ENCODE data around the gene SNX8.

SNX8 gene

DNA sequence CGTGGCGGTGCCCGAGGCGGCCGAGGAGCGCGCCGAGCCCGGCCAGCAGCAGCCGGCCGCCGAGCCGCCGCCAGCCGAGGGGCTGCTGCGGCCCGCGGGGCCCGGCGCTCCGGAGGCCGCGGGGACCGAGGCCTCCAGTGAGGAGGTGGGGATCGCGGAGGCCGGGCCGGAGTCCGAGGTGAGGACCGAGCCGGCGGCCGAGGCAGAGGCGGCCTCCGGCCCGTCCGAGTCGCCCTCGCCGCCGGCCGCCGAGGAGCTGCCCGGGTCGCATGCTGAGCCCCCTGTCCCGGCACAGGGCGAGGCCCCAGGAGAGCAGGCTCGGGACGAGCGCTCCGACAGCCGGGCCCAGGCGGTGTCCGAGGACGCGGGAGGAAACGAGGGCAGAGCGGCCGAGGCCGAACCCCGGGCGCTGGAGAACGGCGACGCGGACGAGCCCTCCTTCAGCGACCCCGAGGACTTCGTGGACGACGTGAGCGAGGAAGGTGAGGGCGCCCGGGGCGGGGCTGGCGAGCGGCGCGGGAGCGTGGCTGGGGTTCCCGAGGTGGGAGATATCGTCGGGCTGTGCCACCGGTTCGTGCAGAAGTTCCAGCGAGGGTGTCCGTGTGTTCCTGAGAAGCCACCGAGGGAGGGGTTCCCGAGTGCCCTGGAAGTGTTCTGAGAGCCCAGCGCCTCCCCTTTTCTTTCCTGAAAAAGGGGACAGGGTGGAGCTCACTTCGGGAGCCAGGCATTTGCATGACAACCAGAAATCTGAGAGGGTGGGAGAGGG, 40.9 kb upstream of the SNX8 start:
- Histone ChIP-seq H3K27ac (ENCODE audit: low read depth, low read length) (peak overlapping the region; percentile 89), H3K9me3 (ENCODE audit: insufficient read depth, low read depth, low read length) (no peaks in the 10 kb centered on the region), H2AK5ac (ENCODE audit: low read length) (peak overlapping the region; percentile 73), H3K18ac (ENCODE audit: low read length) (peak overlapping the region; percentile 83), H3K23ac (ENCODE audit: low read length) (no peak overlapping the region), H3K79me1 (ENCODE audit: low read length) (peaks cover 16% of the 10 kb centered on the region), H3K4me2 (ENCODE audit: low read length) (peak overlapping the region; percentile 89), H2BK12ac (ENCODE audit: low read length) (no peak overlapping the region), H4K12ac (ENCODE audit: low read depth, low read length) (peak overlapping the region; percentile 83), H2BK120ac (ENCODE audit: insufficient read depth, low read length, poor library complexity) (peak overlapping the region; percentile 62), H3K36me3 (ENCODE audit: control insufficient read depth in 1 of 2, insufficient read depth in 2 of 2, low read length in 2 of 2) (peaks cover 15 to 21% of the 10 kb centered on the region in 2 experiments), H3K4me1 (ENCODE audit: control insufficient read depth in 1 of 2, insufficient read depth in 2 of 2, low read length in 2 of 2) (peaks cover 4 to 6% of the 10 kb centered on the region in 2 experiments), H3K4ac (ENCODE audit: low read depth, low read length) (peak overlapping the region; percentile 100), H3K27me3 (ENCODE audit: insufficient read depth, low read length) (no peaks in the 10 kb centered on the region), H3K4me3 (ENCODE audit: low read depth, low read length) (peak overlapping the region; percentile 95), H2AFZ (ENCODE audit: insufficient read depth, low read length, poor library complexity) (peak overlapping the region; percentile 96), H4K8ac (ENCODE audit: low read depth, low read length) (peak overlapping the region; percentile 79), H4K91ac (ENCODE audit: low read depth, low read length) (peak overlapping the region; percentile 99), H2BK5ac (ENCODE audit: low read depth, low read length, poor library complexity) (peak overlapping the region; percentile 35), H3K14ac (ENCODE audit: low read length) (peak overlapping the region; percentile 91), H3K9ac (ENCODE audit: low read length) (peak overlapping the region; percentile 89), H3K79me2 (ENCODE audit: control insufficient read depth, insufficient read depth, low read length, poor library complexity) (peaks cover 41% of the 10 kb centered on the region)
- no CpG with 5 or more reads among the region's 92 CpGs for WGBS (ENCODE audit: extremely low coverage, insufficient coverage, insufficient read length)
- peak in 1 of 2 donors; percentile 45 for DNase-seq

DNA sequence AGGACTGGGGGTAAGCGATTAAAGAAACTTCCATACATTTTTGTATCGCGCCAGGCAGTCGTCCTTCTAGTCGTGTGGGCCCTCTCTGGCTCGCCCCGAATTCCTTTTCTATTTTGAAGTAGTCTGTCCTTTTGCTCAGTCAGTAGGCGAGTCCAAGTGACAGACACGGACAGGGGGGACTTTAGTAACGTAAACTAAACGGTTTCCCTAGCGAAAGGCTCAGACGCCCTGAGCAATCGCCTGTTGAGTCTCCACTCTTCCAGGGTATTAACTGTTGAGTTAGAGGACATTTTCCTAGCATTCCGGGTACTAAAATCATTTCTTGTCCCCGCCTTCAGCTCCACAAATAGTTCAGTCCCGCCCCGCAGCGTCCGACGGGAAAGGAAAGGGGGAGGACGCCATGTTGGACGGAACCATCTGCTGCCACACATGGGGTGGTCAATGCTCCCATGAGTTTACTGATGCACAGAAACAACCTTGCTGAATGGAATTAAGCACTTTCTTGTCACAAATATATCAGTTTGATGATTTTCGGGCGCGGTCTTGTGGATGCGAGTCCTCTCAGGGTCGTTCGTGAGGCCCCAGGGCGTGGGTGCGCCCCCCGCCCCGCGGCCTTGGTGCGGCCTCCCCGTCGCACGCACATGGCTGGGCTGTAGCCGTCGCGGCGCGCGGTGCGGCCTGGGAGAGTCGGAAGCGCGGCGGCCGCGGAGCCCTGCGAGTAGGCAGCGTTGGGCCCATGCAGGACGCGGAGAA, 40.1 kb upstream of the SNX8 start, which contains the start of gene EIF3B:
Gene EIF3B, plus strand, starts transcription at position 642 of the 753 bp plus-strand sequence. Its CDS starts 95 bp downstream, at position 737.
- H3K4ac ChIP-seq (ENCODE audit: low read depth, low read length) = peak within 1 kb of the TSS; percentile 100
- peak within 1 kb of the TSS; percentile 89 for H3K9ac ChIP-seq (ENCODE audit: low read length)
- H2BK5ac ChIP-seq (ENCODE audit: low read depth, low read length, poor library complexity) = peak within 1 kb of the TSS; percentile 100
- H3K18ac ChIP-seq (ENCODE audit: low read length) = peak within 1 kb of the TSS; percentile 90
- peak within 1 kb of the TSS; percentile 89 for H3K4me2 ChIP-seq (ENCODE audit: low read length)
- peak within 1 kb of the TSS; percentile 91 for H3K14ac ChIP-seq (ENCODE audit: low read length)
- peak within 1 kb of the TSS; percentile 95 for H3K4me3 ChIP-seq (ENCODE audit: low read depth, low read length)
- peak within 1 kb of the TSS; percentile 96 for H2AFZ ChIP-seq (ENCODE audit: insufficient read depth, low read length, poor library complexity)
- peaks cover 9 to 16% of the 10 kb centered on the region in 2 experiments for H3K36me3 ChIP-seq (ENCODE audit: control insufficient read depth in 1 of 2, insufficient read depth in 2 of 2, low read length in 2 of 2)
- peaks cover 16% of the 10 kb centered on the region for H3K79me1 ChIP-seq (ENCODE audit: low read length)
- H3K23ac ChIP-seq (ENCODE audit: low read length) = no peak within 1 kb of the TSS
- peak within 1 kb of the TSS; percentile 89 for H3K27ac ChIP-seq (ENCODE audit: low read depth, low read length)
- no CpG with 5 or more reads among the region's 55 CpGs for WGBS (ENCODE audit: extremely low coverage, insufficient coverage, insufficient read length)
- H2BK12ac ChIP-seq (ENCODE audit: low read length) = peak within 1 kb of the TSS; percentile 71
- peak within 1 kb of the TSS; percentile 79 for H4K8ac ChIP-seq (ENCODE audit: low read depth, low read length)
- peak; percentile 76 to 95 for DNase-seq
- peak within 1 kb of the TSS; percentile 99 for H2BK120ac ChIP-seq (ENCODE audit: insufficient read depth, low read length, poor library complexity)
- no peaks in the 10 kb centered on the region for H3K27me3 ChIP-seq (ENCODE audit: insufficient read depth, low read length)
- no peaks in the 10 kb centered on the region for H3K9me3 ChIP-seq (ENCODE audit: insufficient read depth, low read depth, low read length)
- peak within 1 kb of the TSS; percentile 83 for H4K12ac ChIP-seq (ENCODE audit: low read depth, low read length)
- peaks cover 4 to 6% of the 10 kb centered on the region in 2 experiments for H3K4me1 ChIP-seq (ENCODE audit: control insufficient read depth in 1 of 2, insufficient read depth in 2 of 2, low read length in 2 of 2)
- peak within 1 kb of the TSS; percentile 99 for H4K91ac ChIP-seq (ENCODE audit: low read depth, low read length)
- H3K79me2 ChIP-seq (ENCODE audit: control insufficient read depth, insufficient read depth, low read length, poor library complexity) = peaks cover 35% of the 10 kb centered on the region
- H2AK5ac ChIP-seq (ENCODE audit: low read length) = peak within 1 kb of the TSS; percentile 73

- Histone ChIP-seq H2BK120ac (ENCODE audit: insufficient read depth, low read length, poor library complexity) (peak overlapping the region; percentile 99), H3K4me1 (ENCODE audit: control insufficient read depth in 1 of 2, insufficient read depth in 2 of 2, low read length in 2 of 2) (peaks cover 4 to 6% of the 10 kb centered on the region in 2 experiments), H3K27me3 (ENCODE audit: insufficient read depth, low read length) (no peaks in the 10 kb centered on the region), H4K91ac (ENCODE audit: low read depth, low read length) (peak overlapping the region; percentile 99), H3K27ac (ENCODE audit: low read depth, low read length) (peak overlapping the region; percentile 89), H3K36me3 (ENCODE audit: control insufficient read depth in 1 of 2, insufficient read depth in 2 of 2, low read length in 2 of 2) (peaks cover 6 to 12% of the 10 kb centered on the region in 2 experiments), H3K79me1 (ENCODE audit: low read length) (peaks cover 16% of the 10 kb centered on the region), H4K8ac (ENCODE audit: low read depth, low read length) (peak overlapping the region; percentile 79), H2BK12ac (ENCODE audit: low read length) (peak overlapping the region; percentile 71), H3K4ac (ENCODE audit: low read depth, low read length) (peak overlapping the region; percentile 90), H3K79me2 (ENCODE audit: control insufficient read depth, insufficient read depth, low read length, poor library complexity) (peaks cover 31% of the 10 kb centered on the region), H3K14ac (ENCODE audit: low read length) (peak overlapping the region; percentile 85), H3K9me3 (ENCODE audit: insufficient read depth, low read depth, low read length) (no peaks in the 10 kb centered on the region), H3K4me2 (ENCODE audit: low read length) (peak overlapping the region; percentile 83), H3K18ac (ENCODE audit: low read length) (peak overlapping the region; percentile 90), H3K4me3 (ENCODE audit: low read depth, low read length) (peak overlapping the region; percentile 95), H3K9ac (ENCODE audit: low read length) (peak overlapping the region; percentile 78), H2BK5ac (ENCODE audit: low read depth, low read length, poor library complexity) (peak overlapping the region; percentile 100), H4K12ac (ENCODE audit: low read depth, low read length) (peak overlapping the region; percentile 55), H3K23ac (ENCODE audit: low read length) (no peak overlapping the region), H2AFZ (ENCODE audit: insufficient read depth, low read length, poor library complexity) (peak overlapping the region; percentile 96), H2AK5ac (ENCODE audit: low read length) (no peak overlapping the region)
- peak; percentile 76 to 86 for DNase-seq
- WGBS (ENCODE audit: extremely low coverage, insufficient coverage, insufficient read length) = no CpG with 5 or more reads among the region's 26 CpGs
Observed at GRCh38 chr7:2353936-2354185, 39.6 kb upstream of the SNX8 start.

DNA sequence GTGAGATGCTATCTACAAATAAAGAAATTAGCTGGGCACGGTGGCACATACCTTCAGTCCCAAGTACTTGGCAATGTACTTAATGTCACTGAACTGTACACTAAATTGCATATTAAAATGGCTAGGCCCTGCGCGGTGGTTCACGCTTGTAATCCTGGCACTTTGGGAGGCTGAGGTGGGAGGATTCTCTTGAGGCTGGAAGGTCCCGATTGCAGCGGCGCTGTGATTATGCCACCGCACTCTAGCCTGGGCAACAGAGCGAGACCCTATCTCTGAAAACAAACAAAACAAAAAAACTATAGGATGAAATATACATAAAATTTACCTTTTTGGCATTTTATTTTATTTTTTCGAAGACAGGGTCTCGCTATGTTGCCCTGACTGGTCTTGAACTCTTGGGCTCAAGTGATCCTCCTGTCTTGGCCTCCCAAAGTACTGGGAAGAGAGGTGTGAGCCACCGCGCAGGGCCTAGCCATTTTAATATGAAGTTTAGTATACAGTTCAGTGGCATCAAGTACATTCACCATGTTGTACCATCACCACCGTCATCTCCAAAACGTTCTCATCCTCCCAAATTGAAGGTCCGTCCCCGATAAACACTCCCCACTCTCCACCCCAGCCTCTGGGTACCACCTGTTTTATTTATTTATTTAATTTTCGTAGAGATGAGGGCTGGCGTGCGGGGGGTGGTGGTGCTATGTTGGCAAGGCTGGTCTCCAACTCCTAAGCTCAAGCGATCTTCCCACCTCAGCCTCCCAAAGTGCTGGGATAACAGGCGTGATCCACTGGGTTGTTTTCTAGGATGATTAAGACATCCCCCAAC, 39.1 kb upstream of the SNX8 start:
- Histone ChIP-seq H3K36me3 (ENCODE audit: control insufficient read depth in 1 of 2, insufficient read depth in 2 of 2, low read length in 2 of 2) (peaks cover 6 to 7% of the 10 kb centered on the region in 2 experiments), H3K18ac (ENCODE audit: low read length) (no peak overlapping the region), H2AK5ac (ENCODE audit: low read length) (no peak overlapping the region), H3K4me3 (ENCODE audit: low read depth, low read length) (peak overlapping the region; percentile 95), H4K91ac (ENCODE audit: low read depth, low read length) (peak overlapping the region; percentile 99), H3K27me3 (ENCODE audit: insufficient read depth, low read length) (no peaks in the 10 kb centered on the region), H3K14ac (ENCODE audit: low read length) (no peak overlapping the region), H3K4ac (ENCODE audit: low read depth, low read length) (peak overlapping the region; percentile 53), H3K27ac (ENCODE audit: low read depth, low read length) (no peak overlapping the region), H3K4me1 (ENCODE audit: control insufficient read depth in 1 of 2, insufficient read depth in 2 of 2, low read length in 2 of 2) (peaks cover 4 to 6% of the 10 kb centered on the region in 2 experiments), H2BK12ac (ENCODE audit: low read length) (no peak overlapping the region), H3K23ac (ENCODE audit: low read length) (no peak overlapping the region), H3K9me3 (ENCODE audit: insufficient read depth, low read depth, low read length) (no peaks in the 10 kb centered on the region), H2AFZ (ENCODE audit: insufficient read depth, low read length, poor library complexity) (peak overlapping the region; percentile 96), H3K9ac (ENCODE audit: low read length) (peak overlapping the region; percentile 59), H2BK120ac (ENCODE audit: insufficient read depth, low read length, poor library complexity) (no peak overlapping the region), H3K79me1 (ENCODE audit: low read length) (peaks cover 16% of the 10 kb centered on the region), H4K12ac (ENCODE audit: low read depth, low read length) (peak overlapping the region; percentile 55), H4K8ac (ENCODE audit: low read depth, low read length) (peak overlapping the region; percentile 79), H3K79me2 (ENCODE audit: control insufficient read depth, insufficient read depth, low read length, poor library complexity) (peaks cover 27% of the 10 kb centered on the region), H2BK5ac (ENCODE audit: low read depth, low read length, poor library complexity) (peak overlapping the region; percentile 100), H3K4me2 (ENCODE audit: low read length) (peak overlapping the region; percentile 83)
- WGBS (ENCODE audit: extremely low coverage, insufficient coverage, insufficient read length) = no CpG with 5 or more reads among the region's 22 CpGs
- no peak for DNase-seq

Measured in trophoblast cell (in vitro differentiated cells and primary cell).